Small intestine (tissue), 7 donors: Measurements from ENCODE around the gene CILP2. TPM values are rescaled to one million over a fixed set of nuclear protein-coding genes. Genes with fewer than 3 reads are reported as not detected.

Experiments used
- DNase-seq, 2 donors: peaks; one replicate each; pipeline versions ENCODE4 v3.0.0 to v3.0.0-alpha.2; 2013
- FAIRE-seq: peaks from 2 replicates; lab custom pipeline; 2012; peaks lifted over from hg19 to GRCh38; lab: Jason Lieb, UNC
- H3K27ac ChIP-seq, 3 donors: one replicate each; pipeline ENCODE4 v1.5.1; 2013; ENCODE audit warnings: low read length in 2 of 3, mild to moderate bottlenecking in 2 of 3, control low read depth in 1 of 3, inconsistent platforms in 1 of 3, low read depth in 1 of 3, moderate library complexity in 1 of 3
- H3K27me3 ChIP-seq, 3 donors: one replicate each; pipeline ENCODE4 v1.6.1; 2013; ENCODE audit warnings: low read length in 3 of 3, inconsistent platforms in 1 of 3; ENCODE audit not compliant: control insufficient read depth in 3 of 3, insufficient read depth in 3 of 3
- H3K36me3 ChIP-seq, 3 donors: one replicate each; pipeline ENCODE4 v1.6.1; 2013; ENCODE audit warnings: low read length in 3 of 3, inconsistent platforms in 1 of 3, low read depth in 1 of 3, mild to moderate bottlenecking in 1 of 3, moderate library complexity in 1 of 3; ENCODE audit not compliant: control insufficient read depth in 3 of 3, insufficient read depth in 2 of 3
- H3K4me1 ChIP-seq, 3 donors: one replicate each; pipeline ENCODE4 v1.6.1; 2013; ENCODE audit warnings: low read length in 2 of 3, inconsistent platforms in 1 of 3, low read depth in 1 of 3, mild to moderate bottlenecking in 1 of 3, moderate library complexity in 1 of 3; ENCODE audit not compliant: control insufficient read depth in 3 of 3, insufficient read depth in 2 of 3
- H3K4me3 ChIP-seq, 3 donors: one replicate each; pipeline ENCODE4 v1.5.1; 2013; ENCODE audit warnings: low read length in 3 of 3, control low read depth in 1 of 3, inconsistent platforms in 1 of 3, low read depth in 1 of 3, mild to moderate bottlenecking in 1 of 3, moderate library complexity in 1 of 3
- H3K9me3 ChIP-seq, 2 donors: one replicate each; pipeline ENCODE4 v1.6.1; 2013; ENCODE audit warnings: low read depth in 1 of 2, low read length in 1 of 2; ENCODE audit not compliant: control insufficient read depth in 2 of 2, insufficient read depth in 1 of 2
- WGBS, 3 donors: extraction: QIAGEN DNeasy Blood & Tissue Kit; methylation state at CpG; one replicate each; pipeline ENCODE4 v1.1.7; 2013; 5-methylcytosine and 5-hydroxymethylcytosine counted together
- polyA plus RNA-seq, 4 donors: library from polyadenylated mRNA; stranded (reverse) in 3 of 4; unstranded in 1 of 4; fragments of 200-250 nt in 3 of 4; fragments of 120-200 nt in 1 of 4; gene quantifications; one replicate each; pipeline versions ENCODE4 v1.2.1 to v1.2.3, GENCODE V29; 2013
- donor health status: healthy with polysubstance abuse.
- donor health status: control.
- donor health status: control.
- donor health status: Bipolar disorder and iron deficiency.
- donor health status: healthy.

Gene CILP2
- polyA plus RNA-seq, 4 donors: 0.09 to 0.13 TPM; not detected in 2

DNA sequence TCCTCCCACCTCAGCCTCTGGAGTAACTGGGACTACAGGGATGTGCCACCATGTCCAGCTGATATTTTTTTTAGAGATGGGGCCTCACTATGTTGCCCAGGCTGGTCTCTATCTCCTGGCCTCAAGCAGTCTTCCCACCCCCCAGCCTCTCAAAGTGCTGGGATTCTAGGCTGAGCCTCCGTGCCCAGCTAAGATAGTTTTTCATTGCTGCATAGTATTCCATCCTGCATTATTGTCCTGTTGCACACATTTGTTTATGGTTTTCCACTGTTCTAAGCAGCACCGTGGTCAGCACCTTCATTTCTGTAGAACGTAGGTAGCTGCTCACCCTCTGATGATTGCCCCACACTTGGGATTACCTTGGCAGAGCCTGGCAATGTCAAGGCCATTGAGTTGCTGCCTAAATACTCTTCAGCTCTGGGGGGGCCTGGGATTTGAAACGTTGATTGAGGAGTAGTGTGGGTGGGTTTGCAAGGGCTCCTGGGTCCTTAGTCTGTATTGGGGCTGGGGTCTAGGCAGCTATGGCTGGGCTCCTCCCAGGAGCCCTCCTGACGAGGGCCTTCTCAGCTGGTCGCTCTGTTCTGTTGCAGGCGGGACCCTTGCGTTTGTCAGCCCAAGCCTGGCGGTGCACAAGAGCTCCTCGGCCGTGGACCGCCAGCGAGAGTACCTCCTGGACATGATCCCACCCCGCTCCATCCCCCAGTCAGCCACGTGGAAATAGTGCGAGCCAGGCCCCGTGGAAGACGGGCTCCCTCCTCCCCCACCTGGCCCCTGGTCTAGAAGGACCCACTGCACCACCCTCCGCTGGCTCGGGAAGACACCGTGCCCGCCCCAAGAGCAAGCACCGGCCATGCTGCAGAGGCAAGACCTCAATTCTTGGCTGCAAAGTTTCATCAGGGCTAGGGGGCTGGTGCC, 33.1 kb upstream of the CILP2 start:
- H3K4me3 ChIP-seq: no peak overlapping the region
- DNase-seq (no peak), FAIRE-seq (no peak)
- H3K4me1 ChIP-seq: no peaks in the 10 kb centered on the region
- H3K9me3 ChIP-seq: no peaks in the 10 kb centered on the region
- 92 to 93% (median 93%) methylated on average over 22 to 23 of the region's 23 CpGs for WGBS, 3 donors
- H3K27me3 ChIP-seq: no peaks in the 10 kb centered on the region
- H3K27ac ChIP-seq: no peak overlapping the region
- peaks cover 27 to 81% (median 35%) of the 10 kb centered on the region in 3 donors for H3K36me3 ChIP-seq

DNA sequence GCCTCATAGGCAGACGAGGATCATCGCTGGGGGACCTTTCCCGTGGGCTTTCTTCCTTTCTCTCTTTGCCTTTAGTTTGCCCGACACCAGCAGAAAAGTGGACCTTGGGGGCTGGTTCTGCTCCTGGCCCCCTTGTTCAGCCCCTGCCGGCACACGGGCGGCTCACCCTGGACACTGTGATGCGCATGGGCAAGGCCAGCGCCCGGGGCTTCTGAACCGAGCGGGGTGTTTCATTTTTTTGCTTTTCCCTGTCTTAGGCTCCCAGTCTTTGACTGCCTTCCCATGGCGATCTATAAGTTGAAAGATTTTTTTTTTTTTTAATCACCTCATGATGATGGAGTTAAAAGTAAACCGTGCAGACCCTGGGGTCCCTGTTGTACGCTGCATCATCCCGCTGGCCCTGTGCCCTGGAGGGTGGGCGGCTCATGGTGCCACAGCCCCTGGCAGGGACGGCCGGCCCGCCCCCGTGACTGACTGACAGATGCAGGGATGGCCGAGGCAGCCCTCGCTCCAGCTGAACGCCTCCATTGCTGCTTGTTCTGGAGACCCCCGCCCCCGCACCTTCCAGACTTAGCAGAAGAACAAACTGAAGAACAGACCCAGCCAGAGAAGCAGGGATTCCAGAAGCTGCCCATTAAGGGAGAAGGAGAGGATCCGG, 32.3 kb upstream of the CILP2 start:
- DNase-seq: no peak
- H3K9me3 ChIP-seq: no peaks in the 10 kb centered on the region
- H3K4me3 ChIP-seq: no peak overlapping the region
- FAIRE-seq: no peak
- H3K4me1 ChIP-seq: no peaks in the 10 kb centered on the region
- no peaks in the 10 kb centered on the region for H3K27me3 ChIP-seq
- H3K27ac ChIP-seq: no peak overlapping the region
- peaks cover 25 to 73% (median 35%) of the 10 kb centered on the region in 3 donors for H3K36me3 ChIP-seq
- WGBS, 3 donors: 93 to 95% (median 94%) methylated on average over 27 of the region's 27 CpGs

DNA sequence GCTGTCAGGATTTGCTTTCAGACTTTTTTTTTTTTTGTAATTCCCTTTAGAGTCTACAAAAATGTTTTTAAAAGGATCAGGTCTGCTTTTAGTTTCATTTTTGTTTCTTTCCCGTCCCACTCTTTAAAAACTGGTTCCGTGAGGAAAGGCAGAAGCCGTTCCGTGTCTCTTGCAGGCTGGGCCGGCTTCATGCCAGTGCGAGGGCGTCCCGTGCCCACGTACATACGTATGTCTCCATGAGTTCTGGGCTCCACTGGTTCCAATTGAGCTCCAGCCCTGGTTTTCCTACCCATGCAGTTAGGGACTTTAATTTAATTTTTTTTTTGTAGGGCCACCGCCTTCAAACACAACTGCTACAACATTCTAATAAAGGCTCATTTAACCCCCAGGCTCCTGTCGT, 31.5 kb upstream of the CILP2 start:
- FAIRE-seq (no peak), DNase-seq (no peak)
- Histone ChIP-seq H3K27me3 (no peaks in the 10 kb centered on the region), H3K36me3 (peaks cover 21 to 65% (median 32%) of the 10 kb centered on the region in 3 donors), H3K27ac (no peak overlapping the region), H3K9me3 (no peaks in the 10 kb centered on the region), H3K4me3 (no peak overlapping the region), H3K4me1 (no peaks in the 10 kb centered on the region)
- WGBS, 3 donors: 87 to 94% (median 89%) methylated on average over 12 of the region's 12 CpGs

DNA sequence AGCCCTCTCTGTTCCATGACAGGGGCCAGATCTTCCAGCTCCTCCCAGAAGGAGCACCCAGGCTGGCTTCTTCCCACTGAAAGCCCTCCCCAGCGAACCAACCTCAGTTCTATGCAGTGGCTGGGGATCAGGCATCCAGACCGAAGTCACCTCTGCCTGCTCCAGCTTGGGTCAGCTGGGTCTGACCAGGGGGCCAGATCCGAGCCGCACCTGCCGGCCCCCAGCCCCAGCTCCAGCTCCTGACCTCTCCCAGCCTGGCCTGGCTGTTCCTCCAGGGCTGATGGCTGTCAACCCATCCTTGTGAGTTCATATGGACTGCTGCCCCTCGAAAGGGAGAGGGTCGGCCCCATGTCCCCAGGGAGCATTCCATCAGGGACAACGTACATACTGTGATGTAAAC, 30.7 kb upstream of the CILP2 start:
- H3K27ac ChIP-seq: no peak overlapping the region
- H3K4me1 ChIP-seq: no peaks in the 10 kb centered on the region
- no peaks in the 10 kb centered on the region for H3K9me3 ChIP-seq
- WGBS, 3 donors: 89 to 93% (median 92%) methylated on average over 8 of the region's 8 CpGs
- no peak for DNase-seq
- peaks cover 14 to 58% (median 24%) of the 10 kb centered on the region in 3 donors for H3K36me3 ChIP-seq
- no peak overlapping the region for H3K4me3 ChIP-seq
- no peaks in the 10 kb centered on the region for H3K27me3 ChIP-seq
- no peak for FAIRE-seq

DNA sequence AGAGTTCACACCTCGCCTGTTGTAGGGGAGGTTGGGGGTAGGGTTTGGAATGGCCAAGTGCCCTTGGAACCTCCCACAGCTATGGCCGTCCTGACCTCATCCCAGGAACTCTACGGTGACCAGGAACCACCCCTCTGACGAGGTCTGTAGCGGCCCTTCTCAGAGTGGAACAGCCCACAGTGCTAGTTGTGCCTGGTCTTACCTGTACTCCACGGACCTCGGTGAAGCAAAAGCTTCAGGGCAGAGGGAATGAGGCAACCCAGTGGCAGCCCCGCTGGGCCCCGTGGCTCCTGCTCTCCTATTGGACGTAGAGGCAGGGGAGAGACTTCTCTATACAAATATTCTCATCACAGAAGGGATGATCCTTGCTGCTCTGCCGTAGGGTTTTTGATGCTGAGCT, 29.8 kb upstream of the CILP2 start:
- no peak overlapping the region for H3K27ac ChIP-seq
- FAIRE-seq (no peak), DNase-seq (no peak)
- no peaks in the 10 kb centered on the region for H3K9me3 ChIP-seq
- no peaks in the 10 kb centered on the region for H3K4me1 ChIP-seq
- no peak overlapping the region for H3K4me3 ChIP-seq
- H3K36me3 ChIP-seq: peaks cover 10 to 49% (median 15%) of the 10 kb centered on the region in 3 donors
- WGBS, 3 donors: 84 to 87% (median 87%) methylated on average over 11 of the region's 11 CpGs
- no peaks in the 10 kb centered on the region for H3K27me3 ChIP-seq

DNA sequence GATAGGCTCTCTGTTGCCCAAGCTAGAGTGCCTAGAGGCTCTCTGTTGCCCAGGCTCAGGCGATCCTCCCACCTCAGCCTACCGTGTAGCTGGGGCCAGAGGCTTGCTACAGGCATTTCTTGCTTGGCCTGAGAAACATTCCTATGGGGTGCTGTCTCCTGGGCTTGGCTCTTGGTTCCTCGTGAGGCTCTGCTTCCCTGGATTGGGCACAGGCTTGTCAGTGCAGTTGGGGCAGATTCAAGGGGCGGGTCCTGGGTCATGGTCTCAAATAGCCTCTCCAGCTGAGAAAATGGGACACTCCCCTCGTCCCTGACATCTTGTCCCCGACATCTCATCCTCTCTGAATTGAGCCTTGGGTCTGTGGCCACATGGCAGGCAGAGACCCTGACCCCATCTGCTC, 27.6 kb upstream of the CILP2 start:
- H3K9me3 ChIP-seq: peaks cover 0 to 19% of the 10 kb centered on the region in 2 donors
- 31 to 46% (median 44%) methylated on average over 6 of the region's 6 CpGs for WGBS, 3 donors
- no peak overlapping the region for H3K27ac ChIP-seq
- H3K4me3 ChIP-seq: no peak overlapping the region
- H3K36me3 ChIP-seq: peaks cover 6 to 28% (median 8%) of the 10 kb centered on the region in 3 donors
- peaks cover 0 to 10% (median 0%) of the 10 kb centered on the region in 3 donors for H3K27me3 ChIP-seq
- DNase-seq: no peak
- FAIRE-seq: no peak
- H3K4me1 ChIP-seq: peaks cover 0 to 12% (median 3%) of the 10 kb centered on the region in 3 donors

DNA sequence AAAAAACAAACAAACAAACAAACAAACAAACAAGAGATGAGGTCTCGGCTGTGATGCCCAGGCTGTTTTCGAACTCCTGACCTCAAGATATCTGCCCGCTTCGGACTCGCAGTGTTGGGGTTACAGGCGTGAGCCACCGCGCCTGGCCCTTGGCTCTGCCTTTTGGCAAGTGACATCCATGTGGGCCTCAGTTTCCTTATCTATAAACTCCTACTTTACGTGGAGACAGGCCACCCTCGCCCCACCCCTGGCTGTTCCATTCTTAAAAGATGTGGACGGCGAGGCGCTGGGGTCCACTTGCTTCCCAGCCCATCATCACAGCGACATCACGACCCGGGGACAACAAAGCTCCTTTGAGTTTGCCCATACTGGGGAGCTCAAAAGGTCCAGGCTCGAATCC, 24.4 kb upstream of the CILP2 start:
- peaks cover 0 to 10% (median 0%) of the 10 kb centered on the region in 3 donors for H3K27me3 ChIP-seq
- no peak for DNase-seq
- no peak for FAIRE-seq
- WGBS, 3 donors: 87 to 96% (median 93%) methylated on average over 17 of the region's 17 CpGs
- peaks cover 0 to 2% (median 0%) of the 10 kb centered on the region in 3 donors for H3K36me3 ChIP-seq
- H3K4me1 ChIP-seq: peaks cover 0 to 13% (median 9%) of the 10 kb centered on the region in 3 donors
- no peak overlapping the region for H3K27ac ChIP-seq
- H3K9me3 ChIP-seq: peaks cover 0 to 20% of the 10 kb centered on the region in 2 donors
- H3K4me3 ChIP-seq: peak overlapping the region in 1 of 3 donors; percentile 23

DNA sequence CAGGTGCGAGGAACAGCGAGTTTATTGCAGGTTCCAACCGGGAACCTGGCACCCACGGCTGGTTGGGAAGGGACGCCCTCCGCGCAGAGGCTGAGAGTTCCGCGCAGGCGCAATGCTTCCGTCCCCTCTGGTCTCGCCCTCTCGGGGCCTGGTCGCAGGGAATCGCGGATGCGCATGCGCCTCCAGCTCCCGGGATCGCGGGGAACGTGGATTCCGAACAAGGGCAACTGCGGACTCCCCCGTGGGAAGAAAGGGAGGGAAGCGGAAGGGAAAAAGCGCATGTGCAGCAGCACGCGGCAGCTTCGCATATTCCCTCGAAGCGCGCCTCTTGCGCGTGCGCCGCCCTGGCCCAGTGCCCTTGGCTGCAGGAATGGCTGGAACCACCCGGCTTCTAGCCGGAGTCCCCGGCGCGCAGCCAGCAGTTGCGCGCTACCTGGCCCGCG, 23.8 kb upstream of the CILP2 start:
- Histone ChIP-seq H3K36me3 (peaks cover 0 to 3% (median 2%) of the 10 kb centered on the region in 3 donors), H3K4me3 (peak overlapping the region in 1 of 3 donors; percentile 23), H3K9me3 (peaks cover 0 to 20% of the 10 kb centered on the region in 2 donors), H3K27ac (no peak overlapping the region), H3K27me3 (peaks cover 0 to 10% (median 0%) of the 10 kb centered on the region in 3 donors), H3K4me1 (peaks cover 0 to 13% (median 9%) of the 10 kb centered on the region in 3 donors)
- 29 to 80% (median 73%) methylated on average over 45 to 46 of the region's 46 CpGs for WGBS, 3 donors
- FAIRE-seq (no peak), DNase-seq (peak in 1 of 2 donors; percentile 80)
